AG04450 (cell line): ENCODE data around the gene FAM171A1. TPM values are rescaled to one million over a fixed set of nuclear protein-coding genes. Genes with fewer than 3 reads are reported as not detected.

ENCODE experiments used
- CTCF ChIA-PET: fragments of 300-600, 350-600 bp; formaldehyde crosslinking; extraction: SDS; loops from one replicate; lab custom pipeline; 2022; ENCODE audit warnings: antibody characterized with exemption, inconsistent platforms; lab: Charles Lee
- POLR2A ChIA-PET: fragments of 350-600 bp; formaldehyde crosslinking; extraction: SDS; loops from one replicate; lab custom pipeline; 2021; ENCODE audit warnings: antibody characterized with exemption, inconsistent platforms; lab: Yijun Ruan, JAX
- DNase-seq: peaks from one replicate; pipeline ENCODE4 v3.0.0-alpha.2; 2011; ENCODE audit warnings: low read depth, low spot score
- H3K27ac ChIP-seq: one replicate; pipeline ENCODE4 v1.5.1; 2012; ENCODE audit warnings: low read depth, low read length, control low read depth
- H3K27me3 ChIP-seq: one replicate; pipeline ENCODE4 v1.6.0; 2012; ENCODE audit warnings: low read length; ENCODE audit not compliant: control insufficient read depth, insufficient read depth
- H3K4me3 ChIP-seq: 2 replicates; pipeline ENCODE4 v1.5.1; 2011; ENCODE audit warnings: mild to moderate bottlenecking, low read depth, low read length, control low read depth
- H3K9me3 ChIP-seq: 2 replicates; pipeline ENCODE4 v1.5.1; 2012; ENCODE audit warnings: low read length; ENCODE audit not compliant: control insufficient read depth, insufficient read depth
- CTCF ChIP-seq: IDR thresholded peaks from 2 replicates; pipeline ENCODE4 v1.5.1; 2011; ENCODE audit warnings: low read depth, low read length, control low read depth, inconsistent platforms
- polyA plus RNA-seq: library from polyadenylated mRNA; depleted of rRNA; stranded (reverse); fragments of >200 nt; gene quantifications from 2 replicates; pipeline ENCODE4 v1.2.3, GENCODE V29; 2011

Gene FAM171A1
- polyA plus RNA-seq, 1 experiment: 22.4 TPM

GRCh38 chr10:15238555-15239335 is 132.3 kb downstream of the FAM171A1 start:
- Histone ChIP-seq H3K9me3 (no peaks in the 10 kb centered on the region; the same call in 1 of the 2 replicates), H3K27me3 (no peaks in the 10 kb centered on the region), H3K27ac (no peak overlapping the region), H3K4me3 (no peak overlapping the region)
- no peak for TF ChIP-seq CTCF
- CTCF ChIA-PET: interaction anchor here (0.6 kb wide), 1 partner anchor 48 kb away, joined by 3 read pairs; no protein-coding TSS in a partner anchor
- DNase-seq: no peak
- POLR2A ChIA-PET: no interaction called here

GRCh38 chr10:15237351-15237750 is 133.7 kb downstream of the FAM171A1 start:
- H3K27ac ChIP-seq: no peak overlapping the region
- TF ChIP-seq CTCF: no peak
- DNase-seq: peak; percentile 16
- H3K27me3 ChIP-seq: no peaks in the 10 kb centered on the region
- H3K9me3 ChIP-seq: no peaks in the 10 kb centered on the region; the same call in 1 of the 2 replicates
- POLR2A ChIA-PET: interaction anchor here (0.7 kb wide), 1 partner anchor 69 kb away, joined by 3 read pairs; the partner anchor contains the start of gene NMT2
- CTCF ChIA-PET: no interaction called here
- H3K4me3 ChIP-seq: no peak overlapping the region

GRCh38 chr10:15236340-15236739 is 134.7 kb downstream of the FAM171A1 start:
- CTCF ChIA-PET: no interaction called here
- TF ChIP-seq CTCF: no peak
- POLR2A ChIA-PET: interaction anchor here (0.7 kb wide), 1 partner anchor 74 kb away, joined by 3 read pairs; no protein-coding TSS in a partner anchor
- no peak overlapping the region for H3K27ac ChIP-seq
- H3K9me3 ChIP-seq: no peaks in the 10 kb centered on the region; the same call in 1 of the 2 replicates
- no peak for DNase-seq
- no peak overlapping the region for H3K4me3 ChIP-seq
- no peaks in the 10 kb centered on the region for H3K27me3 ChIP-seq

- CTCF ChIA-PET: no interaction called here
- POLR2A ChIA-PET: no interaction called here
Observed at GRCh38 chr10:15232279-15232678, 138.8 kb downstream of the FAM171A1 start.

More at GRCh38 chr10:15232279-15232678, 138.8 kb downstream of the FAM171A1 start:
- no peak for DNase-seq
- H3K9me3 ChIP-seq: no peaks in the 10 kb centered on the region; the same call in 1 of the 2 replicates
- H3K27me3 ChIP-seq: no peaks in the 10 kb centered on the region
- no peak overlapping the region for H3K4me3 ChIP-seq
- no peak for TF ChIP-seq CTCF
- H3K27ac ChIP-seq: no peak overlapping the region
